Renal cortex interstitium (tissue), 11 donors: Measurements from ENCODE around the gene PHLDA3. TPM values are rescaled to one million over a fixed set of nuclear protein-coding genes. Genes with fewer than 3 reads are reported as not detected.

ENCODE experiments used
- DNase-seq, 11 donors: peaks; one replicate each; pipeline ENCODE4 v3.0.0-alpha.2; 2013; ENCODE audit warnings: low read depth in 9 of 11, low spot score in 4 of 11; ENCODE audit errors: extremely low read depth in 1 of 11
- polyA plus RNA-seq, 3 donors: library from polyadenylated mRNA; unstranded; fragments of 120-200 nt; gene quantifications; one replicate each; pipeline ENCODE4 v1.2.1, GENCODE V29; 2013; ENCODE audit not compliant: insufficient read length in 3 of 3

PHLDA3 gene
- polyA plus RNA-seq, 3 donors, result 8.3 to 15.4 (median 11.7) TPM

GRCh38 chr1:201506557-201507359, 37.8 kb upstream of the PHLDA3 start, which contains the start of gene CSRP1:
TSS of gene CSRP1 (minus strand) at chr1:201507123. CDS start at chr1:201496303, 10,820 bp downstream.
- DNase-seq, result peak in 6 of 11 donors; percentile 68 to 80 (median 74)

GRCh38 chr1:201506092-201506491, 37.1 kb upstream of the PHLDA3 start:
- DNase-seq, result no peak

- DNase-seq, result no peak
Observed at GRCh38 chr1:201505503-201505890, 36.5 kb upstream of the PHLDA3 start.

GRCh38 chr1:201504799-201505502, 36.0 kb upstream of the PHLDA3 start:
- DNase-seq, result no peak

GRCh38 chr1:201504179-201504631, 35.2 kb upstream of the PHLDA3 start:
- DNase-seq, result no peak

- peak in 8 of 11 donors; percentile 78 to 95 (median 87) for DNase-seq
Observed at GRCh38 chr1:201503397-201504176, 34.6 kb upstream of the PHLDA3 start.

GRCh38 chr1:201502511-201502857, 33.5 kb upstream of the PHLDA3 start:
- DNase-seq, result no peak

GRCh38 chr1:201501812-201502510, 33.0 kb upstream of the PHLDA3 start:
- DNase-seq, result peak in 5 of 11 donors; percentile 71 to 88 (median 81)

GRCh38 chr1:201501144-201501543, 32.2 kb upstream of the PHLDA3 start:
- DNase-seq, result no peak

GRCh38 chr1:201500670-201501120, 31.7 kb upstream of the PHLDA3 start:
- no peak for DNase-seq

- DNase-seq, result no peak
Observed at GRCh38 chr1:201499795-201500669, 31.0 kb upstream of the PHLDA3 start.

GRCh38 chr1:201499191-201499590, 30.2 kb upstream of the PHLDA3 start:
- DNase-seq, result no peak

GRCh38 chr1:201498621-201499020, 29.6 kb upstream of the PHLDA3 start:
- no peak for DNase-seq

GRCh38 chr1:201497935-201498509, 29.0 kb upstream of the PHLDA3 start:
- DNase-seq, result no peak

- DNase-seq, result no peak
Observed at GRCh38 chr1:201496296-201496690, 27.3 kb upstream of the PHLDA3 start.

- peak in 1 of 11 donors; percentile 63 for DNase-seq
Observed at GRCh38 chr1:201495551-201496295, 26.7 kb upstream of the PHLDA3 start.
